Hematopoietic multipotent progenitor cell treated with erythropoietin and hydrocortisone succinate and interleukin-3 and kit ligand, for 8 days (in vitro differentiated cells): ENCODE measurements around the gene HNRNPLL.
"Not testable (repeated sequence)": the region's sequence is repeated elsewhere in the genome, so short reads cannot be mapped to it uniquely, and the experiment has no call there.

Source experiments
- DNase-seq: peaks from one replicate; pipeline ENCODE4 v3.0.0-alpha.2; 2015

Gene HNRNPLL

DNA sequence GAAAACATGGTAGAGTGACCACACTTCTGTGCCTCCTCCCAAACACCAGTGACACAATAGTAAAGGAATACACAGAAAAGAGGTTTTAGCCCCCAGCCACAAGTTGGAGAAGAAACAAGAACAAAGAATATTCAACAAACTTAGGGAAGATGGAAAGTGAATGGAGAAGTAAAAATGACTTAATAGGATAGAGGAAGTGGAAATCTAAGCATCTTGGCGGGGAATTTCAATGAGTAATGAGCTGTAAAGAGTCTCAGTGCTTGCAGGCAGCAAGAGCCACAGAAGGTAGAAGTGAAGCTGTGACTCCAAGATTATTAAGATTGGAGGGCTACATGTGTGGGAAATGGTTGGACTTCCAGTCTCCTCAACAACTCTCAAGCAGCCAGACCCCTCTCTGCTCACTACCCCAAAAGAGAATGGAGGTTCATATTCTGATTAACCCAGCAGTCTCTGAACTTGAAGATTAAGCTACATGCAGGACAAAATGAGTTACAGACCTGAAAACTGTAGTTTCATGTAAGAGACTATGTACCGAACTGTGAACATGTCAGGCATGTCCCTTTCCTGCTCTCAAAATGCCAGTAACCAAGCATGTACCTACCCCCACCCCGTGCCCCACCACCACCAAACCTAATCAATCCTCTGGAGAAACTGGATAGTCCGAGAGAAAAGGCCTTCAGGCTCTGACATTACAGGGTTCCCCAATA lies 16.9 kb upstream of the HNRNPLL start:
- DNase-seq, result no peak

DNA sequence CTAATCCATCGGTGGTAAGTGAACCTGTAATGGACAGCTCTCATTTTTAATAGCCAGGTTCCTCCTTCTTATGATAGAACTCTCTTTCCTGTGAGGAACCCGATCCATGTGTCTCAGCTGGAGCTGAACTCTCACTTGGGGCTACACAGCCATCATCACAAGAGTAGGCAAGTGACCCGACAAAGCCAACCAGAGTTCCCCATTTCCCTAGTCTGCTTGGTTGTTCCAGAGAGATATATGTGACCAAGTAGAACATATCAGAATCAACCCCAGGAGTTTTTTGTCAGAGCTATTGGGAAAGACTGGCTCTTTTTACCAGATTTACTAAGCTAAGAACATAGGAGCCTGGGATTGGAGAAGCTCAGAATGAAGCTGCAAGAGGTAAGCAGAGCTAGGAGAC lies 14.6 kb upstream of the HNRNPLL start:
- DNase-seq, result no peak

DNA sequence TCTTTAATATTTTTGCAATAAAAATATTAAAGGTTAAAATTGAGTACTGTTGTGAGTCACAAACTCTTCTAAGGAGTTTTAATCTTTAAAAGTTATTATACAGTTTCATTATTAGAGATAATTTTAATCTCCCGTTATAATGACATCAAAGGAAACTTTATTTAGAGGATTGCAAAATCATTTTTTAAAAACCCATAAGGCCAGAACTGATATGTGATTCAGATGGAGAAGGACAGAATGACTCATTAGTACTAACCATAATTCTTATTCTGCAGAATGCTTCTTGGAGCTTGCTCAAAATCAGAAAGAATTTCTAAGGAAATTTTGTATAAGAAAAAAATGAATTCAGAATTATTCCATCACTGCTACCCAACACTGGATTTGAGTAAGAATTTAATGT lies 12.5 kb upstream of the HNRNPLL start:
- DNase-seq, result peak; percentile 42

DNA sequence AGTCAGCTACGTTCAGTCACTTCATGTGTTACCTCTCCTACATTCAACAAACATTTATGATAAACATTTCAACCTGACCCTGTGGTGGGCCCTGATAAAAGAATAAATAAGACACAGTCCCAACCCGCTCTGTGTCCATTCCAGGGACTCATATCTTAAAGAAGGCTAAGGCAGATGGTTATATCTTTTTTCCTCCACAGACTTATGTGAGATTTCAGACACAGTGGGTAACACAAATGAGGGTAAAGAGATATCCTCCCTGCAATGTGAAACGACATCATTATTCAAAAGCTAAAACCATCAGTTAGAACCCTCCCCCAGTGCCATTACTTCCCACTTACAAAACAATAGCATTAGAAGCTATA lies 11.1 kb upstream of the HNRNPLL start:
- peak; percentile 92 for DNase-seq

DNA sequence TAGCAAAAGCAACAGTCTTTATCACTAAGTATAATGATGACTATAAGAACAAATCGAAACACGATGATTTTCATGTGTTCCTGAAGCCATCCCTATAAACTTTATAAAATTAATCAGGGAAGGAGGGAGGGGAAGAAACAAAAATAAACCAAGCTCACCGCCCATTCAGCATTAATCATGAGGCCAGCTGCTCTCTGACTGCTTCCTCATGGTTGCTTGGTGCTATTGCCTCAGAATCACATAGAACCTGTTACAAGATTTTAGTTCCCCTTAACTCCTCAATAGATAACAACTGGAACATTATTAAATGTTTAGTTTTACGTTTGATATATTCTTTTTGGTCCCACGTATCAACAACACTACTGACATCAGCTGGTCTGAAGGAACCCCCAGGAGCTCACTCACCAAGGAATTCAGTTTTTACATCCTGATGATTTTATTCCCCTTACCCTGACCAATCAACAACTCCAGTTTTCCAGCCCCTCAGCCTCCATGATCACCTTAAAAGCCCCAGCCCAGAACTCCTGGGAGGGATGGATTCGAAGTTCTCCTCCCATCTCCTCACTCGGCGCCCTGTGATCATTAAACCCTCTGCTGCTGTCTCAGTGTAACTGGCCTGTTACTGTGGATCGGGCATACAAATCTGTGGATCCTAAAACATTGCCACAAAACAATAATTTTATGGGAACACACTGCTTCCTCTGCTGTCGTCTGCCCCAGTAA lies 10.6 kb upstream of the HNRNPLL start:
- peak; percentile 45 for DNase-seq

DNA sequence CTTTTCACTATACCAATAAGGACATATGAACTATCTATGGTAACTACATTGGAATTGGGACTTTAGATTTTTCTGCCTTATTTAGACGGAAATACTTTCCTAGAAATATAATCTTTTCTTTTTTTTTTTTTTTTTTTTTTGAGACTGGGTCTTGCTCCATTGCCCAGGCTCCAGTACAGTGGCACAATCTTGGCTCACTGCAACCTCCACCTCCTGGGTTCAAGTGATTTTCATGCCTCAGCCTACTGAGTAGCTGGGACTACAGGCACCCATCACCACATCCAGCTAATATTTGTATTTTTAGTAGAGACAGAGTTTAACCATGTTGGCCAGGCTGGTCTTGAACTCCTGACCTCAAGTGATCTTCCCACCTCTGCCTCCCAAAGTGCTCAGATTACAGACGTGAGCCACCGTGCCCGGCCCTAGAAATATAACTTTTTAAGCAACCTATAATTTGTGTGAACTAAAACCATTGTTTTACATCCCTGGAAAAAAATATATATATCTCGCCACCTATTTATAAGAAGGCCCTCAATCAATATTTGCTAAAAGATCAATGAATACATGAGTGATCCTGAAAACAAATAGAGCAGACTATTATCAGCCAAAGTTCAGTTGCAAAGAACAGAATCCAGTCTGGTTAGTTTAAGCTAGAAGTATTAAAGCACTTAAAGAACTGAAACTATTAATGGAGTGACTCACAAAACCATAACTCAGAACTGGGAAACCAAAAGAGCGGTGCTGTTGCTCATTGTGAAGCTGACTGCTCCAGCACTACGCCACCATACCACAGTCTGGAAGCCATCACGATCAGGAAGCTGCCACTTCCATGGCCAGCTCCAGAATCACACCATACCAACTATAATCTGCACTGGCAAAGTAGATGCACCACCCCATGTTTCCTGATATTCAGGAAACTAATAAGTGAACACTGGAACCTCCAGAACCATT lies 8.4 kb upstream of the HNRNPLL start:
- DNase-seq, result no peak

DNA sequence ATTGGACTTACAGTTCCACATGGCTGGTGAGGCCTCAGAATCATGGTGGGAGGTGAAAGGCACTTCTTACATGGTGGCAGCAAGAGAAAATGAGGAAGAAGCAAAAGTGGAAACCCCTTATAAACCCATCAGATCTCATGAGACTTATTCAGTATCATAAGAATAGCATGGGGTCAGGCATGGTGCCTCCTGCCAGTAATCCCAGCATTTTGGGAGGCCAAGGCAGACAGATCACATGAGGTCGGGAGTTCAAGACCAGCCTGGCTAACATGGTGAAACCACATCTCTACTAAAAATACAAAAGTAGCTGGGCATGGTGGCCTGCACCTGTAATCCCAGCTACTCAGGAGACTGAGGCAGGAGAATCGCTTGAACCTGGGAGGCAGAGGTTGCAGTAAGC lies 6.5 kb upstream of the HNRNPLL start:
- DNase-seq, result not testable (repeated sequence)

DNA sequence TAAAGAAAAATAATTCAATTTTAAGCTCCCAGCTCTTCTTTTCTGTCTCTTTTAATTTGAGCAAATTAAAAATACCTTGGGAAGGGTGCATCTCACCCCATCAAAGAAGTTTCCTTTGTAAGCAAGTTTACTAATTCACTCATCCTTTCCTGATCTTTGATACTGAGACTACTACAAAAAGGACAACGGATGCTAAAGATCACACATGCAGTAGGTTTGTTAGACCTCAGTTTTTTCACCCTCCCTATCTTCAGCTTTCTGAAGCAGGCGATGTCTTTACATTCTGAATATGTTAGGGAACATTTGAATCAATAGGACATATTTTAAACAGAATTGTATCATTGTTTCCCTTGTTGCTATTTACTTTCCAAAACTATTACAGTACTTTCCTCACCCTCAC lies 6.0 kb upstream of the HNRNPLL start:
- DNase-seq, result no peak

DNA sequence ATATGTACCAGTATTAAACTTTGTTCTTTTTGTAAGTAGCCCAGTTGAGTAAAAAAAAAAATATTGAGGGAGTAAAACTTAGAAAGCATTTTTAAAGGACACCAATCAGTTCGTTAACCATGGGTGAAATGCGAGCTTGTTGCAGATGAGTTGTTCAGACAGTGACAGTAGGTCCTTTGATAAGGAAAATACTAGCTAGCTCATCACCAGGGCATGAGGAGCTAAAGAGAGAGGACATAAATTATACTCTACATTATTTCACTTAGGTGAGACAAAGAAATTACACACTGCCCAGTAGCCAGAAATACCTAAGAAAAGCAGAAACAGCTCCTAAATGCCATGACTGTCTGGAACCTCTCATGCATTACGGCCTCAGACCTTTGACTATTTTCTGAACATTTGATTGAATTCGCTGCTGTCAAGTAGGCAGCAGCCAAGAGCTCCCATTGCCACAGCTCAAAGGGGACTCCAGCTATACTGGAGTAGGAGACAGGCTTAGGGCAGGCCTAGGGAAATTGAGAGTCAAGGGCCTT lies 2.6 kb upstream of the HNRNPLL start:
- DNase-seq, result no peak

DNA sequence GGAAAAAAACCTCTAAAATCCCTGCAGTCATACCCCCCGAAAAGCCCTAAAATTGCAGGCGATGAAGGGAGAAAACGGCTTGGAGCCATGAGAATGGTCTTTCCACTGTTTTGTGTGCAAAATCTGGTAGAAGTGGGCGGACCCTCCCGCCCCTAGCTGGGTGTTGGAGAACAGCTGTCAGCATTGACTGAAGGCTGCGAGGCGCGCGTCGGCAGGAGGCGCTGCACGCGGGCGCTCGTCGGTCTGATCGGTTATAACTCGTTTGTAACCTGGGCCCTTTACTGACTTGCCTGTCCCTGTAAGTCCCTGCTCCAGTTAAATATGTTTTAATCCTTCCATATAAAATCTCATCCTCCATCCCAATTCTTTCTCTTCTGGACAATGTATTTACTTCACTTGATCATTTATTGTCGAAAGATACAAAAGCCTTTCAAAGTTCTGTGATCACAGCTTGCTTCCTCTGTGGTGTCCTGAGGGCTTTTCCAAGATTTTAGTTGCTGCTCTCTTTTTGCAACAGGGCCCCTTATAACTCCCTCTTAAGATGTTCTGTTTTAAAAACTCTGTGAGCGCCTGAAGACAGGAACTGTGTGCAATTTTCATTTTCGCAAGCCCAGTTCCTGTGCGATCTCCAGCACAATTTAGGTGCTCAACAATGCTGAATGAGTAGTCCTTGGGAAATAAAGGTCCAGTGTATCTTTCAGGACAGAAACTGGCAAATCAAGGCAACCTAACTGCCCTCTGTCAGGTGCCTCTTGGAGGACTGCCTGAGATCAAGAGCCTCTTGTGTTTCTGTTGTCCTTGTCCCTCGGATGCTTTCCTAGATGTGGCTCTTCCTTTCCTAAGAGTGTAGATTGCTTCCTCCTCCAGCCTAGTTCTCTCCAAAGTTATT lies 918 bp upstream of the HNRNPLL start:
- peak; percentile 87 for DNase-seq

DNA sequence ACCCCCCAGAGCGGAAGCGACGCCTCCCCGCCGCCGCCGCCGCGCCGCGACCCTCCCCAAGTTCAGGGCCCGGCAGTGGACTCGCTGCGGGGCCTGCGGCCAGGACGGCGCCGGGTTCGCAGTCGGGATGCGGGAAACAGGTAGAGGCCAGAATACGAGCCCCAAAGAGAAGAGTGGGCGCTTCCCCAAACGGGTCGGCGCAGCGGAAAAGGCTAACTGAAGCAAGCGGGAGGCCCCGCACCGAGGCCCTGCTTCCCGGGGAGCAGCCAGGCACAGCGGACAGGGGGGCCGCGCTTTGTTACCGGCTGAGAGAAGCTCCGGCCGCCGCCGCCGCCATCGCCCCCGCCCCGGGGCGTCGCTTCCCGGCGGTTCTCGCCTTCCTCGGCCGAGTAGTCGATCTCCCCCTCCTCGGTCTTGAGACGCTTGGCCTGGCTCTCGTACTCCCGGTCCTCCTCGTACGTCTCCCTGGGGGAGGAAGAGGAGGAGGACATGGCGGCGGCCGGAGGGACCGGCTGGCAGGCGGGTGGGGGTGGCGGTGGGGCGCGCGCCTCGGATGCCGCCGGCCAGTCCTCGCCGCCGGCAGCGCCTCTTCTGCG lies 494 bp downstream of the HNRNPLL start:
- DNase-seq, result peak; percentile 29

DNA sequence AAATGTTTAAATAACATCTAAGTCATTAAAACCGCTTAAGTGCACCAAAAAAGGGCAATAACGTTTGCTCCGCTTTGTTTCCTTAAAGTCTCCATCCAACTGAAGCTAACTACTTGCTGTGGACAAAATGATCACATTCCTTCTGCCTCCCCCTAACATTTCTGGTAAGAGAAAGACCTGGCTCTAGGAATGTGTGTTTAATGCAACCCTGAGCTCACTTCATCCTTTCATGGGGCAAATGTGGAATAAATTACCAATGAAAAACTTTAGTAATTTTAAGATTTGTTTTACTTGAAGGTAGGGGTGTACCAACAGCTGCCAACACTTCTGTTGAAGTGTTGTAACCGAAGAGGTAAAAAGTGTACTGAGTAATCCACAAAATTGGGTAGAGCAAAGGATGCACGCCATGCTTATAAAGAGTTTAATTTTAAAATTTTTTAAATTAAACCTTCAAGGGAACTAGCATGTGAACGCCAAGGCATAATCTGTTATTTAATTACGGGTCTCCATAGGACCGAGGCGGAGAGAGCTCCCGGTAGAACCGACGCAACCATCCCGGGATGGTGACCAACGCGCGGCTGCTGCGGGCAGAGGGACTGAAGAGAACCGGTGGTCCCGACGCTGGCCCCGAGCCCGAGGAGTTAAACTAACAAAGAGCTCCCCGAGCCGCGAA lies 1.1 kb downstream of the HNRNPLL start:
- peak; percentile 36 for DNase-seq

DNA sequence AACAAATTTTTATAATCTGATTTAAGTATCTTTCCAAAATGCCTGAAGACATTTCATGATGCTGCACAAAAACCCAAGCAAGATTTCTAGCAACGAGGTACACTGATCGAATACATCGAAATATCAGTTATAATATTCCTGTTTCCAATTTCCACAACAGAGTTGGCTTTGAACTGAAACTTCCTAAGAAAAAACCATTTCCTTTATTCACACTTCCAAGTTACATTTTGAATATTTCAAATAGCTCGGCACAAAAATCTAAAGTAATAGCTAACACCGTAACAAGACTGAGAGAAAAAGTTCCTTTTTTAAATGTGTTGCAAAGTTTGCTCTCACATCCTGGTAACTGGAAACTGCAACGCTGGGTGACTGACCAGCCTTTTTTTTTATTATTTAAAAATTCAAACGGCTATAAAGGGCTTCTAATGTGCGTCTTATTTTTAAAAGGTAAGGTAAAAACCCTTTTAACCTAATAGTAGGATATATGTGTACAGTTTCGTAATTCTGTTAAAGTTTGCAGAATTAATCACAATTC lies 1.7 kb downstream of the HNRNPLL start:
- no peak for DNase-seq

DNA sequence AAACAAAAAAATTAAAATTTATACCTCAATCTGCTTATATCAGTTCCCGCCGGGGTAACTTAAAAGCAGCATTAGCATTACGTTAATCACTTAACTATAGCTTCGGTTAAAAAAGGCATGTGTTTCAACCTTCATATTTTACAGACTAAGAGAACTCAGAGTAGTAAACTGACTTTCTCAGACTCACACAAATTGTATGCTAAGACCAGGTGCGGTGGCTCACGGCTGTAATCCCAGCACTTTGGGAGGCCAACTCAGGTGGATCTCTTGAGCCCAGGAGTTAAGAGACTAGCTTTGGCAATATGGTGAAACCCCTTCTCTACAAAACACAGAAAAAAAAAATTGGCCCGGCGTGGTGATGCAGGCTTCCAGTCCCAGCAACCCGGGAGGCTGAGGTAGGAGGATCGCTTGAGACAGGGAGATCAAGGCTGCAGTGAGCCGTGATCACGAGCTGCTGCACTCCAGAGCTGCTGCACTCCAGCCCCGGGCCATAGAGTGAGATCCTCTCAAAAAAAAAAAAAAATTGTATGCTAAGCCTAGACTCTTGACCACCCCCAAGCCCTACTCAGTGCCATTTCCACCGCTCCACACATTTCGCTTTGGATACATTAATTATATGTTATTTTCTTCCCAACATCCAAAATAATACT lies 2.4 kb downstream of the HNRNPLL start:
- DNase-seq, result no peak

DNA sequence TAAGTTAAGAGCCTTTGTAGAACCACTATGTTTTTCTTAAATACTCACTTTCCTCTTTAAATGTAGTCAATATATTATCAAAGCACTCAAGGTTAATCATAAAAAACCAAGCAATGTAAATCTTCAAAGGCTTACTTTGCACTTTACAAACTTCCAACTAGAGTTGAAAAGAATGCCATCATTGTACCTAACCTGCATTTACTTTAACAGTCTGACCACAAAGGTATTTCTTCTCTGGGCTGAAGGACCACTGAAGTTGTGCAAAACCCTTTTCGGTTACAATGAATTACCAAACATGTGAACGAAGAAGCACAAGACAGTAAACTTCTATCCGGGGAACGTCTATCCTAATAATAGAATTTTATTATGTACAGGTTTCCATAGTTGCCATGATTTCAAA lies 3.0 kb downstream of the HNRNPLL start:
- DNase-seq, result no peak

DNA sequence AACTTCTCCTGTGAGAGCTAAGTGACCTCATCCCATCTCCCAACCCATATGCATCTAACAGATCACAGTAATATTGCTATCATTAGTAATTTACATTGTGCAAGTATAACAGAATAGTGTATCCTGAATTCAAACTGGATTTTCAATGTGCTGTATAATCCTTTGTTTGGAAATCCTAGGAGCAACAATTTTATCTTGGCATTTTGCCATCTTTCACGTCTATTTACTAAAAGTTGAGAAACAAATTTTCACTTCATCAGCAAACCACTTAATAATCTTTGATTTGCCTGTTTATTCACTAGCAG lies 3.8 kb downstream of the HNRNPLL start:
- peak; percentile 13 for DNase-seq

DNA sequence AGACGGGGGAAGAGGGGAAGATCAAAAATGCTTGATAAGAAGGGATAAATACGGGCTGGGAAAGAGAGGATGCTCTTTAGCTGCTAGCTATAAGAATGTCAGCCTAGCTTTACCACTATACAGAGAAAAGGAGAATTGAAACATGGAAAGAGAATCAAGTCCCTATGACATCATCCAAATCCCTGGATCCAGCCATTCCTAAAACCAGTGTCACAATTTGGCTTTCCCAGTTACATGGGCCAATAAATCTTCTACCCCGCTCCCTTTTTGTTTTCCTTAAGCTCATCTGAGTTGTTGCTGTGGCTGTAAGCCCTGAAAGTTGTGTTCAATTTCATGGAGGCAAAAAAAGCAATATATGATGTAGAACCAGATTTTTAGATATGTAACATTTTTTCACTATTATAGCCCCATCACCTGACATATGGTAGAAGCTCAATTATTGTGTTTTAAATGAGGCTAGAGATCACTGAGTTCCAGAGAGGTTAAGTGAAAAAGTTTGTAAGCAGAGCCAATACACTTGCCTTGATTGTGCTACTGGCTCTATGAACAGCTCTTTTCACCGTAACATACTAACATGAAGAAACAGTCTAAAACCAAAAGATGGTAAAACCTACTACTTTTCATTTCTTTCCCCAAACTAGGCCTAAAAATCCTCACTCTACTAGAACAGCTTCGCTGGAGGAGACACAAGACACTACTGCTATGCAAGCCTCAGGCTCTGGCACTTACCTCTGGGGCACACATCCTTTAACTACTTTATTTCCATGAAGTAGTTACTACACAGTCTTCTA lies 4.3 kb downstream of the HNRNPLL start:
- no peak for DNase-seq

DNA sequence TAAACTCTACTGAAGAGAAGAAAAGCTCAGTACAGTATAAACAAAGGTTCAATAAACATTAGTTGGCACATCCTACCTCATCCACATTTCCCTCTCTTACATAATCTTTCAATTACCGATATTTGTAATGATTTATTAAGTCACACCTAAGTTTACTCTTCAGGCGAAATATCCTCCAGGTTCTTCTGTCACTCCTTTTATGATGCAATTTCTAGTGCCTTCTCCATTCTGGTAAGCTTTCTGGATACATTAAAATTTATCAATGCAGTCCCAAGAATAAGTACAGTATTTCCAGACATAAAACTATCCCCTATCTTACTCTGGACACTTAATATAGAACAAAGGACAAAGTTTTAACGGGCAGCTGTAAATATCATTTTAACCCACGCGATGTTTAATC lies 5.6 kb downstream of the HNRNPLL start:
- DNase-seq, result no peak

DNA sequence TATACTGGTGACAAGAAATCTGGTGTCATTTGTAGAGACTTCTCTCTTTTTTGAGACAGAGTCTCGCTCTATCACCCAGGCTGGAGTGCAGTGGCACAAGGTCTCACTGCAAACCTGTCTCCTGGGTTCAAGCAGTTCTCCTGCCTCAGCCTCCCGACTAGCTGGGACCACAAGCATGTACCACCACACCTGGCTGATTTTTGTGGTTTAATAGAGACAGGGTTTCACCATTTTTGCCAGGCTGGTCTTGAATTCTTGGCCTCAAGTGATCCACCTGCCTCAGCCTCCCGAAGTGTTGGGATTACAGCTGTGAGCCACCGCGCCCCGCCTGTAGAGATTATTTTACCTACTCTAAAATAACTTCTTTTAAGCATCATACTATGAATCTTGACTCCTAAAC lies 6.5 kb downstream of the HNRNPLL start:
- DNase-seq, result no peak

DNA sequence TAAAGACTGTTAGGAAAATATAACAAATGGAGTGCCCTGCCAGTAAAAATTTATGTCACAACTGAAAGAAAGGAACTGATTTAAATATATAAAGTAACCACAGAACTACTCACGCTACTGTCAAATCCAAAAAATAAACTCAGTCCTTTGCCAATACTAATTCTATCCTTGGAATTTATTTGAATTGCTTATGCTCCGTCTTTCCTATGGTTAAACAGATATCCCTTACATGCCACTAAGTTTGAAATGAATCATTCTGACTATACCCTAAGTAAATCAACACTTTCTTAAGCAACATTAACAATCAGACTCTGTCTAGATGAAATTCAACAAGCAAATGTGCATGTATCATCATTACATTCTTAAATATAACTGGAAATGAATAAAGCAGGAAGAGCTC lies 9.8 kb downstream of the HNRNPLL start:
- no peak for DNase-seq
